HFF-Myc (cell line): Measurements from ENCODE around the gene ARID5A.
"Not testable (repeated sequence)": the region's sequence is repeated elsewhere in the genome, so short reads cannot be mapped to it uniquely, and the experiment has no call there.

ENCODE experiments used
- DNase-seq: peaks from one replicate; pipeline ENCODE4 v3.0.0-alpha.2; 2011; ENCODE audit warnings: low read depth; ENCODE audit errors: extremely low read depth
- H3K4me3 ChIP-seq: replicated peaks from 2 replicates; pipeline ENCODE4 v1.5.1; 2011; ENCODE audit warnings: low read depth, mild to moderate bottlenecking, control low read depth, low read length
- TF ChIP-seq, protein P1 (sequence below): IDR thresholded peaks from 2 replicates; pipeline ENCODE4 v1.5.1; 2012; ENCODE audit warnings: mild to moderate bottlenecking, low read depth, low read length, control low read depth; ENCODE audit errors: missing control alignments

ARID5A gene

DNA sequence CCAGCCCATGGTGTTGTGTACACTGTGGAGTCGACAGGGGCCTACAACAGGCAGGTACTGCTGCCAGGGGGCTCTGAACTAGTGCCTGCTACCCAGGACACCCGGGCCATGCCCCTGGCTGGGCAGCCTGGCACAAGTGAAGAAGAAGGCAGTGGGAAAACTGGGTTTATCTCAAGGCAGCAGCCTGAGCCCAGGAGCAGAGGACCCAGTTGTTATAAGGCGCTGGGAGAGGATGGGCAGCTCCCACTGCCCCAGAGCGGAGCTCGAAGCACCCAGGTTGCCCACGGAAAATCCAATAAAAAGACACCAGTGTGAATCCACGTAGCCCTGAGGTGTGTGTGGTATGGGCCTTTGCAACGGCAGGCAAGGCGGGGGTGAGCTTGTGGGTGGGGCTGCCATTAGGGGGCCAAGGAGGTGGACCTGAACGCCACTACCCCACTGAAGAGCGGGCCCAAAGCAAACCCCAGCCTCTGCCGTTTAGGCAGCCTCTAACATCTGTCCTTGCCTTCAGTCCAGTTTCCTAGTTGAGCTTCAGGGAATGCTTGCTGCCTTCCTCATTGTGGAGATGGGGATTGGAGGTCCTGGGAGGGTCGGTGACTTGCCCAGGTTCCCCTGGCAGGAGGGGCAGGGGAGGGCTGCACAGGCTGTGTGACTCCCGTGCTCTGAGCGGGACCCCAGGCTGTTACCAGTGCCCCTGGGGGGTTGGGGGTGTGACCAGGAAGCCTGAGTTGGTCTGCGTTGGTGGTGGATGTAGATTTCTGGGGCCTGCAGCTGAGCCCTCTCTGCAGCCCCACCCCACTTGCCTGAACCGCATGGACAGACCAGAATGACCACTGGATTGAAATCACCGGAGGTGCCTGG is 16.0 kb downstream of the ARID5A start:
- no peak overlapping the region for H3K4me3 ChIP-seq
- TF ChIP-seq, protein P1, sequence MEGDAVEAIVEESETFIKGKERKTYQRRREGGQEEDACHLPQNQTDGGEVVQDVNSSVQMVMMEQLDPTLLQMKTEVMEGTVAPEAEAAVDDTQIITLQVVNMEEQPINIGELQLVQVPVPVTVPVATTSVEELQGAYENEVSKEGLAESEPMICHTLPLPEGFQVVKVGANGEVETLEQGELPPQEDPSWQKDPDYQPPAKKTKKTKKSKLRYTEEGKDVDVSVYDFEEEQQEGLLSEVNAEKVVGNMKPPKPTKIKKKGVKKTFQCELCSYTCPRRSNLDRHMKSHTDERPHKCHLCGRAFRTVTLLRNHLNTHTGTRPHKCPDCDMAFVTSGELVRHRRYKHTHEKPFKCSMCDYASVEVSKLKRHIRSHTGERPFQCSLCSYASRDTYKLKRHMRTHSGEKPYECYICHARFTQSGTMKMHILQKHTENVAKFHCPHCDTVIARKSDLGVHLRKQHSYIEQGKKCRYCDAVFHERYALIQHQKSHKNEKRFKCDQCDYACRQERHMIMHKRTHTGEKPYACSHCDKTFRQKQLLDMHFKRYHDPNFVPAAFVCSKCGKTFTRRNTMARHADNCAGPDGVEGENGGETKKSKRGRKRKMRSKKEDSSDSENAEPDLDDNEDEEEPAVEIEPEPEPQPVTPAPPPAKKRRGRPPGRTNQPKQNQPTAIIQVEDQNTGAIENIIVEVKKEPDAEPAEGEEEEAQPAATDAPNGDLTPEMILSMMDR = no peak
- DNase-seq = no peak

DNA sequence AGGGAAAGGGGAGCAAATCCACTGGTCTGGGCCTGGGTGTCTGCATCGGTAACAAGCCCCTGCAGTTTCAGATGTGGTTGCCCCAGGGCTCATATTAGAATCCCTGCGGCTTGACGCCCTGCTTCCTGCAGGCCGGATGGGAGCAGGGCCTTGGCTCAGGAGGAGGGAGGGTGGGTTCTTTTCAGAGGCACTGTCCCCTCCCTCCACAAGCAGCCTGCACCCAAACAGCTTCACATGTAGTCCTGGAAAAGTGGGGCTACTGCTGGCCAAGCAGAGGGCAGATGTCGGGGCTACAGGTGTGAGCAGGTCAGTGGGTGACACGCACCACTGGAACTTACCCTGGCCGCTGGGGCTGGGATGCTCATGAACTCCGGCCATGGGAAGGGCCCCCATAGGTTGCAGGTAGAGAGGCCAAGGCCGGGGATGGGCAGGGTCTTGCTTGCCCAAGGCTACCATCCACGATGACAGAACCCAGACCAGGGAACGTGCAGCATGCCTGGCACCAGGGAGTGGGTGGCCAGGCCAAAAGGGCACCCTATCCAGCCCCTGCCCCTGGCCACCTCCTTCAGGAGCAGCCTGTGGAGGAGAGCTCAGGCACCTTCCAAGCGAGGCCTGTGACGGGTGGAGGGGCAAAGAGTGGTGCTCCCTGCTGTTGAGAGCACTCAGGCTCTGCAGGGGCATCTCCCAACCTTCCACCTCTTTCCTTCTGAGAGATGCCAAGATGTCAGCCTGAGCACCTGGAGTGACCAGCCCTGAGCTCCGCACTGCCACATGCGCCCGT is 16.8 kb downstream of the ARID5A start:
- DNase-seq = no peak
- TF ChIP-seq, protein P1 = no peak
- no peak overlapping the region for H3K4me3 ChIP-seq

DNA sequence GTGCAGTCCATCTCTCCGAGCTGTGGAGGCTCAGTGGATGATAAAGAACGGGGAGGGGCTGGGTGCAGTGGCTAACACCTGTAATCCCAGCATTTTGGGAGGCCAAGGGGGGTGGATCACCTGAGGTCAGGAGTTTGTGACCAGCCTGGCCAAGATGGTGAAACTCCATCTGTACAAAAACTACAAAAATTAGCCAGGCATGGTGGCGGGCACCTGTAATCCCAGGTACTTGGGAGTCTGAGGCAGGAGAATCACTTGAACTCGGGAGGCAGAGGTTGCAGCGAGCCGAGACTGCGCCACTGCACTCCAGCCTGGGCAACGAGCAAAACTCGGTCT is 17.4 kb downstream of the ARID5A start:
- not testable (repeated sequence) for H3K4me3 ChIP-seq

DNA sequence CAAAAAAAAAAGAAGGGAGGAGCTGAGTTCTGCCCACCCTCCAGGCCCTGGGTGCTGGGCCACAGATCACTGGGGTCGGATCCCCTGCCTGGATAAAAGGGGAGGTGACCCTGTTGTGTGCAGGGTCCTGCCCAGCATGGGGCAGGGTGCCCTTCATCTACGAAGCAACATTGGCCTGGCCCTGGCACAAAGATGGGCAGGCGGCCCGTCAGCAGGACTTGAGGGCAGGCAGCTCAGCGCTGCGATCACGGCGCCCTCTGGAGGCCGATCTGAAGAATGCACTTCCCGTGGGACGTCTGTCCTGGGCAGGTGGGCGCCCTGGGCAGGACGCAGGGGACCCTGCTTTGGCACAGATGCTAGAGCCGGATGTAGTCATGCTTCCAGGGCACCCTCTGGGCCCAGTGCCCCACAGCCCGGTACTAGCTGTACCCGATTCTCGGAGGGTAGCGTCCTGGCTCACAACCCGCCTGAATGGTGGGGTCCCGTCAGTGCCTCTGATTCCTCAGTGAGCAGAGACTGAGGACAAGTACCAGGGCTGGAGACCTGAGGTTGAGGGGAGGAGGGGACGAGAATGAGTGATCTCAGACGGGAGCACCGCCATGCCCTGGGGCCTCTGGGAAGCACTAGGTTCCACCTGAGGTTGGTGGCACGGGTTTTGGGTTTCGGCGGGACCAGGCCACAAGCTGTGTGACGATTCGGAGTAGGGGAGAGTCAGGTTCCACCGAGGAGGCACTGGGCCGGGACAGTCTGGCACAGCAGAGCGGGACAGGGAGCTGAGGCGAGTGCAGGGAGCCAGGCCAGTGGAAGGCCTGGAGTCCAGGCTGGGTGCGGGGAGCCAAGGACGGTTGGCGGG is 18.0 kb downstream of the ARID5A start:
- no peak for DNase-seq
- TF ChIP-seq, protein P1 = peak; percentile 91
- H3K4me3 ChIP-seq = no peak overlapping the region

More for the DNA sequence above, 17.4 kb downstream of the ARID5A start:
- DNase-seq = not testable (repeated sequence)

- DNase-seq = no peak
- TF ChIP-seq, protein P1 = no peak
Measured at GRCh38 chr2:96555146-96555610, 18.6 kb downstream of the ARID5A start.

GRCh38 chr2:96556441-96557330 is 20.1 kb downstream of the ARID5A start:
- no peak for DNase-seq

More at GRCh38 chr2:96555146-96555610, 18.6 kb downstream of the ARID5A start:
- H3K4me3 ChIP-seq = no peak overlapping the region

DNA sequence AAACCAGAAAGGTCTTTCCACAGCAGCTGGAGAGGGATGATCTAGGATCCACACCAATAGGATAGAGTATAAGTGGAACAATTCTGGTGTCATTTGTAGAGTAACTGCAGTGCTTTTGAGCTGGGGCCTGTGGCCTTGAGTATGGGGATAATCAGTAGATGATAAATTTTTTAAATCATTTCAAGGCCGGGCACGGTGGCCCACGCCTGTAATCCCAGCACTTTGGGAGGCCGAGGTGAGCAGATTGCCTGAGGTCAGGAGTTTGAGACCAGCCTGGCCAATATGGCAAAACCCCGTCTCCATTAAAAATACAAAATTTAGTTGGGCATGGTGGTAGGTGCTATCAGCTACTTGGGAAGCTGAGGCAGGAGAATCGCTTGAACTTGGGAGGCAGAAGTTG is 20.9 kb downstream of the ARID5A start:
- H3K4me3 ChIP-seq, DNase-seq: not testable (repeated sequence)

More at GRCh38 chr2:96556441-96557330, 20.1 kb downstream of the ARID5A start:
- H3K4me3 ChIP-seq = no peak overlapping the region
- TF ChIP-seq, protein P1 = no peak
